ENCODE data around the gene PSMF1. TPM values are rescaled to one million over a fixed set of nuclear protein-coding genes. Genes with fewer than 3 reads are reported as not detected.

Gene PSMF1
- total and polyA plus RNA-seq, 2 of the 13 experiments (the other 11 are each of a cell fraction or from before 2014, with no cell fraction given), result 82.5 to 86.0 TPM

DNA sequence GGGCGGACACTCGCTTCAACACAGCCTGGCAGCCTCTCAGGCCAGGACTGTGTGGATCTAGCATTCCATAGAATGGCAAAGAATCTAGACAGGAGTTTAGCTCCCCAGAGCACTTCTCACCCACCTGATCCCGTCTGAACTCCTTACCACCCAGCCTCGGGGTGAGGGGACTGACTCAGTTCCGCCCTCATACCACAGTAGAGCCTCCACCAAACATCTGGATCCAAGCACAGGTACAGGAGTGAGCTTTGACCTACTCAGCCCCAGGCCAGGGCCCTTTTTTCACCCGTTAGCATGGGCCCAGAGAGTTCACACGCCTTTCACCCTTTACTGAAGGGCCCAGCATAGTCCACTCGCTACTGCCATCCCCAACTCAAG, 715 bp downstream of the PSMF1 start (continued):
- no peak for TF ChIP-seq ZNF496 (CRISPR knock-in tag; IDR thresholded peaks at IDR 0.05; ENCODE audit: insufficient replicate concordance)
- peak; percentile 20; the same call in 1 of the 2 replicates for TF ChIP-seq ZNF263 (CRISPR knock-in tag; IDR thresholded peaks at IDR 0.05)
- no peak for TF ChIP-seq SRSF4 (IDR thresholded peaks at IDR 0.05; ENCODE audit: low read depth, low read length, poor library complexity, severe bottlenecking)
- TF ChIP-seq ZNF232 (CRISPR knock-in tag; IDR thresholded peaks at IDR 0.05; ENCODE audit: borderline replicate concordance), result 0 out of 2 replicates have a peak, but pooled peaks have one; percentile 59
- 0 out of 2 replicates have a peak, but pooled peaks have one; percentile 1 for TF ChIP-seq ZNF552 (CRISPR knock-in tag; IDR thresholded peaks at IDR 0.05; ENCODE audit: borderline replicate concordance)
- no peak for TF ChIP-seq ZFP90 (CRISPR knock-in tag; IDR thresholded peaks at IDR 0.05; ENCODE audit: borderline replicate concordance)
- no peak for TF ChIP-seq CEBPB (IDR thresholded peaks at IDR 0.05; ENCODE audit: borderline replicate concordance, low read depth, low read length)
- no peak for TF ChIP-seq AHR (CRISPR knock-in tag; IDR thresholded peaks at IDR 0.05)
- no peak for TF ChIP-seq ADNP (CRISPR knock-in tag; IDR thresholded peaks at IDR 0.05)
- no peak for TF ChIP-seq ZNF772 (CRISPR knock-in tag; IDR thresholded peaks at IDR 0.05)
- no peak; the same call in 1 of the 2 replicates for TF ChIP-seq DNMT1 (CRISPR knock-in tag; IDR thresholded peaks at IDR 0.05)
- TF ChIP-seq DR1 (CRISPR knock-in tag; IDR thresholded peaks at IDR 0.05), result peak; percentile 38; the same call in 1 of the 2 replicates
- TF ChIP-seq ZNF83 (CRISPR knock-in tag; IDR thresholded peaks at IDR 0.05; ENCODE audit: borderline replicate concordance), result no peak
- TF ChIP-seq, protein P1, sequence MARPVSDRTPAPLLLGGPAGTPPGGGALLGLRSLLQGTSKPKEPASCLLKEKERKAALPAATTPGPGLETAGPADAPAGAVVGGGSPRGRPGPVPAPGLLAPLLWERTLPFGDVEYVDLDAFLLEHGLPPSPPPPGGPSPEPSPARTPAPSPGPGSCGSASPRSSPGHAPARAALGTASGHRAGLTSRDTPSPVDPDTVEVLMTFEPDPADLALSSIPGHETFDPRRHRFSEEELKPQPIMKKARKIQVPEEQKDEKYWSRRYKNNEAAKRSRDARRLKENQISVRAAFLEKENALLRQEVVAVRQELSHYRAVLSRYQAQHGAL (CRISPR knock-in tag; IDR thresholded peaks at IDR 0.05; ENCODE audit: not compliant biosample characterization), result peak; percentile 40
- no peak for TF ChIP-seq RAD21 (CRISPR knock-in tag; IDR thresholded peaks at IDR 0.05)
- no peak for TF ChIP-seq MBNL3 (CRISPR knock-in tag; conservative IDR thresholded peaks at IDR 0.05)
- TF ChIP-seq, protein P2, sequence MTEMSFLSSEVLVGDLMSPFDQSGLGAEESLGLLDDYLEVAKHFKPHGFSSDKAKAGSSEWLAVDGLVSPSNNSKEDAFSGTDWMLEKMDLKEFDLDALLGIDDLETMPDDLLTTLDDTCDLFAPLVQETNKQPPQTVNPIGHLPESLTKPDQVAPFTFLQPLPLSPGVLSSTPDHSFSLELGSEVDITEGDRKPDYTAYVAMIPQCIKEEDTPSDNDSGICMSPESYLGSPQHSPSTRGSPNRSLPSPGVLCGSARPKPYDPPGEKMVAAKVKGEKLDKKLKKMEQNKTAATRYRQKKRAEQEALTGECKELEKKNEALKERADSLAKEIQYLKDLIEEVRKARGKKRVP (CRISPR knock-in tag; IDR thresholded peaks at IDR 0.05), result no peak
- 0 out of 2 replicates have a peak, but pooled peaks have one; percentile 28 for TF ChIP-seq BRCA1 (CRISPR knock-in tag; IDR thresholded peaks at IDR 0.05)
- no peak for TF ChIP-seq RBM39 (IDR thresholded peaks at IDR 0.05; ENCODE audit: low read depth, low read length, poor library complexity, severe bottlenecking)
- 0 out of 2 replicates have a peak, but pooled peaks have one; percentile 59 for TF ChIP-seq ZNF17 (CRISPR knock-in tag; IDR thresholded peaks at IDR 0.05)
- TF ChIP-seq, protein P3, sequence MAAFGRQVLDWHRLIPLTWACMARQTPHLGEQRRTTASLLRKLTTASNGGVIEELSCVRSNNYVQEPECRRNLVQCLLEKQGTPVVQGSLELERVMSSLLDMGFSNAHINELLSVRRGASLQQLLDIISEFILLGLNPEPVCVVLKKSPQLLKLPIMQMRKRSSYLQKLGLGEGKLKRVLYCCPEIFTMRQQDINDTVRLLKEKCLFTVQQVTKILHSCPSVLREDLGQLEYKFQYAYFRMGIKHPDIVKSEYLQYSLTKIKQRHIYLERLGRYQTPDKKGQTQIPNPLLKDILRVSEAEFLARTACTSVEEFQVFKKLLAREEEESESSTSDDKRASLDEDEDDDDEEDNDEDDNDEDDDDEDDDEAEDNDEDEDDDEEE (CRISPR knock-in tag; IDR thresholded peaks at IDR 0.05), result 0 out of 2 replicates have a peak, but pooled peaks have one; percentile 15
- 0 out of 2 replicates have a peak, but pooled peaks have one; percentile 48 for TF ChIP-seq PPARG (CRISPR knock-in tag; conservative IDR thresholded peaks at IDR 0.05)
- TF ChIP-seq, protein P4, sequence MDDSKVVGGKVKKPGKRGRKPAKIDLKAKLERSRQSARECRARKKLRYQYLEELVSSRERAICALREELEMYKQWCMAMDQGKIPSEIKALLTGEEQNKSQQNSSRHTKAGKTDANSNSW (CRISPR knock-in tag; IDR thresholded peaks at IDR 0.05; ENCODE audit: borderline replicate concordance), result no peak
- no peak for TF ChIP-seq FOXO1 (CRISPR knock-in tag; IDR thresholded peaks at IDR 0.05)
- TF ChIP-seq ZNF841 (CRISPR knock-in tag; IDR thresholded peaks at IDR 0.05; ENCODE audit: borderline replicate concordance), result no peak
- TF ChIP-seq MXD4 (CRISPR knock-in tag; IDR thresholded peaks at IDR 0.05), result no peak
- TF ChIP-seq, protein P5, sequence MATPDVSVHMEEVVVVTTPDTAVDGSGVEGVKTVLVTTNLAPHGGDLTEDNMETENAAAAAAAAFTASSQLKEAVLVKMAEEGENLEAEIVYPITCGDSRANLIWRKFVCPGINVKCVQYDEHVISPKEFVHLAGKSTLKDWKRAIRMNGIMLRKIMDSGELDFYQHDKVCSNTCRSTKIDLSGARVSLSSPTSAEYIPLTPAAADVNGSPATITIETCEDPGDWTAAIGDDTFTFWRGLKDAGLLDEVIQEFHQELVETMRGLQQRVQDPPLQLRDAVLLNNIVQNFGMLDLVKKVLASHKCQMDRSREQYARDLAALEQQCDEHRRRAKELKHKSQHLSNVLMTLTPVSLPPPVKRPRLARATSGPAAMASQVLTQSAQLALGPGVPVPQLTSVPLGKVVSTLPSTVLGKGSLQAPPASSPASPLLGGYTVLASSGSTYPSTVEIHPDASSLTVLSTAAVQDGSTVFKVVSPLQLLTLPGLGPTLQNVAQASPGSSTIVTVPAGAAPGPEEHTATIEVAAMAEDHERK (CRISPR knock-in tag; IDR thresholded peaks at IDR 0.05; ENCODE audit: low read depth), result no peak
- no peak for TF ChIP-seq RARG (CRISPR knock-in tag; IDR thresholded peaks at IDR 0.05; ENCODE audit: low read depth)
